ENCODE data around the gene RAB3C.

The RAB3C gene

GRCh38 chr5:58778888-58779287 is 196.0 kb downstream of the RAB3C start:
- DNase-seq: no peak

GRCh38 chr5:58786035-58786434 is 203.2 kb downstream of the RAB3C start:
- no peak for DNase-seq

- peak in 1 of 2 experiments; percentile 20 for DNase-seq
Measured at GRCh38 chr5:58786711-58787303, 203.9 kb downstream of the RAB3C start.

GRCh38 chr5:58787987-58788386 is 205.1 kb downstream of the RAB3C start:
- DNase-seq: no peak

GRCh38 chr5:58793888-58794657 is 211.2 kb downstream of the RAB3C start:
- no peak for DNase-seq

GRCh38 chr5:58794875-58795274 is 212.0 kb downstream of the RAB3C start:
- peak; percentile 49 to 71 for DNase-seq

- no peak for DNase-seq
Measured at GRCh38 chr5:58795327-58795726, 212.5 kb downstream of the RAB3C start.

- DNase-seq: no peak
Measured at GRCh38 chr5:58797021-58797420, 214.1 kb downstream of the RAB3C start.

- no peak for DNase-seq
Measured at GRCh38 chr5:58800356-58800755, 217.5 kb downstream of the RAB3C start.

GRCh38 chr5:58800861-58801540 is 218.1 kb downstream of the RAB3C start:
- no peak for DNase-seq

- DNase-seq: no peak
Measured at GRCh38 chr5:58803056-58803455, 220.2 kb downstream of the RAB3C start.

- no peak for DNase-seq
Measured at GRCh38 chr5:58804291-58804690, 221.4 kb downstream of the RAB3C start.

GRCh38 chr5:58810086-58810485 is 227.2 kb downstream of the RAB3C start:
- DNase-seq: no peak

GRCh38 chr5:58813855-58814254 is 231.0 kb downstream of the RAB3C start:
- no peak for DNase-seq

- DNase-seq: no peak
Measured at GRCh38 chr5:58816181-58816731, 233.4 kb downstream of the RAB3C start.

- no peak for DNase-seq
Measured at GRCh38 chr5:58818465-58818864, 235.6 kb downstream of the RAB3C start.

GRCh38 chr5:58825441-58825840 is 242.6 kb downstream of the RAB3C start:
- DNase-seq: no peak

GRCh38 chr5:58825899-58826298 is 243.0 kb downstream of the RAB3C start:
- DNase-seq: no peak

GRCh38 chr5:58827463-58827862 is 244.6 kb downstream of the RAB3C start:
- DNase-seq: no peak

- DNase-seq: no peak
Measured at GRCh38 chr5:58828258-58828657, 245.4 kb downstream of the RAB3C start.

GRCh38 chr5:58834242-58835225 is 251.7 kb downstream of the RAB3C start:
- DNase-seq: no peak

- DNase-seq: no peak
Measured at GRCh38 chr5:58836351-58836750, 253.5 kb downstream of the RAB3C start.

GRCh38 chr5:58838729-58839128 is 255.9 kb downstream of the RAB3C start:
- no peak for DNase-seq
